HepG2 (cell line): ENCODE data around the gene IL21R.

Experiments
- GABPB1 ChIP-seq: IDR thresholded peaks from 2 replicates; pipeline ENCODE4 v1.6.1; 2016; ENCODE audit warnings: mild to moderate bottlenecking, missing genetic modification reagents, moderate library complexity, missing compliant biosample characterization
- PLRG1 ChIP-seq: fragments of 450-650 bp; conservative IDR thresholded peaks from 2 replicates; pipeline ENCODE4 v1.6.1; 2016
- ZBTB21 ChIP-seq: sonication (generic); formaldehyde crosslinking; IDR thresholded peaks from 2 replicates; pipeline ENCODE4 v1.4.0; 2020; ENCODE audit warnings: missing genetic modification reagents
- ZNF317 ChIP-seq: sonication (generic); formaldehyde crosslinking; IDR thresholded peaks from 2 replicates; pipeline ENCODE4 v1.5.0; 2020; ENCODE audit warnings: mild to moderate bottlenecking, missing genetic modification reagents

DNA sequence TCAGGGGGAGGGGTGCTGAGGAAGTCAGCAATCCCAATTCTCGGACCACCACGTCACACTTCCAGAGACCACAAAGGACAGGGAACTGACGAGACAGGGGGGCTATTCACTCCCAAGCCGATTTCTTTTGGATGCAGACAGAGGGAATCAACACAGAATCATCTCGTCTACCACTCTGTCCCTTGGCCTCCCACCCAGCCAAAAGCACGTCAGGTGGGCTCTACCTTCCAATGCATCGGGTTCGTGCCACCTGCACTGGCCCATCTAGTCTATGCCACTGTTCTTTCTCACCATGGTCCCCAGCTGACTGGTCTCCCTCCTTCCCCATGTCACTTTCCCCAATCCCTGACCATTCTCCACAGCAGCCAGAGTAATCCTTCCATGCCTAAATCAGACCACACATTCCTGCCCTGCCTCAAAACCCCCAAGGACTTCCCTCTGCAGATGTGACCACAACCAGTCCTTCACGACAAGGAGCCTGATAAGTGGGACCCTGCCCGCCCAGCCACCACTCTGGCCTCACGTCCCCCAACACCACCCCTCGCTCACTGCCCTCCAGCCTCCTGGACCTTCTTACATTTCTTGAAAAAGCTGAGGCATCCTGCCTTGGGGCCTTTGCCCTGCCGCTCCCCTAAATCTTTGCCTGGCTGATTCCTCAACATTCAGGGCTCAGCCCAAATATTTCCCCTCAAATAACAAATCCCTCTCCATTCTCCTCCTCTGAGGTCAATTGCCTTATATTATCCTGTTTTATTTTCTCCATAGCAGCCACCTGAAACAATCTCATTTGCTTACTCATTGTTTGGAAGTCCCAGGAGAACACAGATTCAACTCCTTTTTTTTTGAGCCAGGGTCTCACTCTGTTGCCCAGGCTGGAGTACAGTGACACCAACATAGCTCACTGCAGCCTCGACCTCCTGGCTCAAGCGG, 70.4 kb downstream of the IL21R start:
- TF ChIP-seq ZNF317 (no peak), PLRG1 (no peak), GABPB1 (CRISPR knock-in tag) (no peak), ZBTB21 (CRISPR knock-in tag) (no peak)
